ENCODE results near the gene CXCR4. TPM values are rescaled to one million over a fixed set of nuclear protein-coding genes. Genes with fewer than 3 reads are reported as not detected.

The CXCR4 gene
- total and polyA plus RNA-seq, 2 donors (not counting 1 experiment from before 2014, with no cell fraction given): 1,832 to 2,119 TPM

- peak overlapping the region; percentile 65 to 100 (median 95) for H3K4me3 ChIP-seq (ENCODE audit: control extremely low read depth in 1 of 5, extremely low read depth in 1 of 5, insufficient read depth in 1 of 5, low read depth in 2 of 5, low read length in 4 of 5)
Observed at GRCh38 chr2:136119717-136120675, 2.0 kb upstream of the CXCR4 start.

GRCh38 chr2:136118819-136119716 is 1.1 kb upstream of the CXCR4 start:
- Mint-ChIP-seq H3K9me3 (ENCODE audit: insufficient read depth) (no peaks in the 10 kb centered on the region), H3K27me3 (no peaks in the 10 kb centered on the region), H3K4me3 (peak overlapping the region; percentile 98), H3K27ac (peak overlapping the region; percentile 100), H3K4me1 (peaks cover 57% of the 10 kb centered on the region)
- ATAC-seq (ENCODE audit: low read depth) (peak; percentile 68), DNase-seq (peak; percentile 92)
- Histone ChIP-seq H3K4me2 (replicated peaks; ENCODE audit: low read depth, low read length, poor library complexity, severe bottlenecking) (peak overlapping the region; percentile 84), H3K79me2 (ENCODE audit: control insufficient read depth, insufficient read depth, low read length) (peaks cover 50% of the 10 kb centered on the region), H3K4me3 (ENCODE audit: control extremely low read depth in 1 of 5, extremely low read depth in 1 of 5, insufficient read depth in 1 of 5, low read depth in 2 of 5, low read length in 4 of 5) (peak overlapping the region; percentile 93 to 100 (median 98)), H3K36me3 (replicated peaks in 1 of 2; ENCODE audit: control extremely low read depth in 1 of 2, control insufficient read depth in 1 of 2, extremely low read depth in 1 of 2, insufficient read depth in 2 of 2, low read length in 1 of 2) (peaks cover 5 to 25% of the 10 kb centered on the region in 2 experiments), H3K27me3 (replicated peaks in 1 of 4; ENCODE audit: control extremely low read depth in 1 of 4, control insufficient read depth in 3 of 4, insufficient read depth in 4 of 4, low read length in 3 of 4) (no peaks in the 10 kb centered on the region), H3K9me3 (ENCODE audit: control extremely low read depth in 1 of 3, control insufficient read depth in 2 of 3, insufficient read depth in 1 of 3, low read length in 2 of 3) (no peaks in the 10 kb centered on the region), H3K27ac (ENCODE audit: low read length in 2 of 2) (peak overlapping the region; percentile 96 to 99), H3K4me1 (ENCODE audit: control insufficient read depth in 2 of 2, insufficient read depth in 2 of 2, low read length in 2 of 2) (peaks cover 50 to 52% of the 10 kb centered on the region in 2 donors), H2AFZ (ENCODE audit: insufficient read depth, low read depth, low read length, poor library complexity, severe bottlenecking) (peak overlapping the region; percentile 55), H4K20me1 (ENCODE audit: control insufficient read depth, insufficient read depth, low read length, poor library complexity, severe bottlenecking) (peaks cover 37% of the 10 kb centered on the region), H3K9ac (ENCODE audit: low read length) (peak overlapping the region; percentile 99)
- TF ChIP-seq EZH2 (IDR thresholded peaks at IDR 0.05; ENCODE audit: borderline replicate concordance, insufficient read depth, low read depth, low read length, poor library complexity, severe bottlenecking) (no peak), CTCF (IDR thresholded peaks at IDR 0.05) (no peak)
- intact Hi-C loops (cut with micrococcal nuclease): loop anchor here (1.0 to 5.0 kb wide), 6 partner anchors 13 to 265 kb away; no protein-coding TSS in a partner anchor
- ChIA-PET POLR2A (interaction anchor here (0.6 to 9.0 kb wide), 33 partner anchors 12 to 1798 kb away, joined by 3 to 405 read pairs (median 4); no protein-coding TSS in a partner anchor), CTCF (interaction anchor here (0.7 to 2.8 kb wide), 18 partner anchors 10 to 265 kb away, joined by 3 to 32 read pairs (median 4); no protein-coding TSS in a partner anchor)
- 0% methylated on average over 36 of the region's 52 CpGs for WGBS (ENCODE audit: insufficient coverage)

More at GRCh38 chr2:136119717-136120675, 2.0 kb upstream of the CXCR4 start:
- ATAC-seq (ENCODE audit: low read depth) (no peak), DNase-seq (no peak)
- WGBS (ENCODE audit: insufficient coverage): no CpG with 5 or more reads among the region's 16 CpGs
- peaks cover 28% of the 10 kb centered on the region for H4K20me1 ChIP-seq (ENCODE audit: control insufficient read depth, insufficient read depth, low read length, poor library complexity, severe bottlenecking)
- no peak for TF ChIP-seq EZH2 (IDR thresholded peaks at IDR 0.05; ENCODE audit: borderline replicate concordance, insufficient read depth, low read depth, low read length, poor library complexity, severe bottlenecking)
- H3K4me1 Mint-ChIP-seq: peaks cover 59% of the 10 kb centered on the region
- peak overlapping the region; percentile 96 to 99 for H3K27ac ChIP-seq (ENCODE audit: low read length in 2 of 2)
- peak overlapping the region; percentile 100 for H3K27ac Mint-ChIP-seq
- H3K9ac ChIP-seq (ENCODE audit: low read length): peak overlapping the region; percentile 99
- no peaks in the 10 kb centered on the region for H3K27me3 ChIP-seq (replicated peaks in 1 of 4; ENCODE audit: control extremely low read depth in 1 of 4, control insufficient read depth in 3 of 4, insufficient read depth in 4 of 4, low read length in 3 of 4)
- ChIA-PET CTCF (interaction anchor here (0.6 to 2.8 kb wide), 17 partner anchors 9 to 264 kb away, joined by 3 to 32 read pairs (median 4); no protein-coding TSS in a partner anchor), POLR2A (interaction anchor here (0.9 to 9.0 kb wide), 13 partner anchors 12 to 262 kb away, joined by 3 to 405 read pairs (median 17); no protein-coding TSS in a partner anchor)
- peaks cover 50 to 53% of the 10 kb centered on the region in 2 donors for H3K4me1 ChIP-seq (ENCODE audit: control insufficient read depth in 2 of 2, insufficient read depth in 2 of 2, low read length in 2 of 2)
- intact Hi-C loops (cut with micrococcal nuclease): loop anchor here (1.0 to 10.0 kb wide), 4 partner anchors 12 to 1855 kb away; no protein-coding TSS in a partner anchor
- no peak overlapping the region for H2AFZ ChIP-seq (ENCODE audit: insufficient read depth, low read depth, low read length, poor library complexity, severe bottlenecking)
- peaks cover 5 to 15% of the 10 kb centered on the region in 2 experiments for H3K36me3 ChIP-seq (replicated peaks in 1 of 2; ENCODE audit: control extremely low read depth in 1 of 2, control insufficient read depth in 1 of 2, extremely low read depth in 1 of 2, insufficient read depth in 2 of 2, low read length in 1 of 2)
- peak overlapping the region; percentile 84 for H3K4me2 ChIP-seq (replicated peaks; ENCODE audit: low read depth, low read length, poor library complexity, severe bottlenecking)
- H3K4me3 Mint-ChIP-seq: peak overlapping the region; percentile 98
- no peaks in the 10 kb centered on the region for H3K9me3 ChIP-seq (ENCODE audit: control extremely low read depth in 1 of 3, control insufficient read depth in 2 of 3, insufficient read depth in 1 of 3, low read length in 2 of 3)
- H3K27me3 Mint-ChIP-seq: no peaks in the 10 kb centered on the region
- H3K79me2 ChIP-seq (ENCODE audit: control insufficient read depth, insufficient read depth, low read length): peaks cover 49% of the 10 kb centered on the region
- no peaks in the 10 kb centered on the region for H3K9me3 Mint-ChIP-seq (ENCODE audit: insufficient read depth)
